B cell (primary cell): ENCODE data around the gene RTL1. TPM values are rescaled to one million over a fixed set of nuclear protein-coding genes. Genes with fewer than 3 reads are reported as not detected.

ENCODE experiments used
- ATAC-seq: fragments of 200-7000 bp; cut with Tn5 transposase; one replicate; pipeline ENCODE4 v1.10.0; 2021; ENCODE audit warnings: low read depth, mild to moderate bottlenecking, moderate number of reproducible peaks, moderate library complexity
- CTCF ChIA-PET: fragments of 350-600 bp; sonication (Branson Sonifier 250); formaldehyde crosslinking; loops from one replicate; lab custom pipeline; 2021; ENCODE audit warnings: antibody characterized with exemption, inconsistent platforms; lab: Charles Lee
- POLR2A ChIA-PET: fragments of 350-600 bp; sonication (Branson Sonifier 250); formaldehyde crosslinking; loops from one replicate; lab custom pipeline; 2021; ENCODE audit warnings: antibody characterized with exemption; lab: Charles Lee
- DNase-seq: peaks from one replicate; pipeline ENCODE4 v3.0.0; 2013
- H2AFZ ChIP-seq: 2 replicates; pipeline ENCODE4 v1.6.1; 2012; ENCODE audit warnings: mild to moderate bottlenecking, low read depth, low read length; ENCODE audit not compliant: insufficient read depth, poor library complexity, severe bottlenecking
- H3K27ac ChIP-seq, 2 donors: 1 replicate in 1 of 2; 2 replicates in 1 of 2; pipeline ENCODE4 v1.5.1; 2012 to 2013; ENCODE audit warnings: low read length in 2 of 2, mild to moderate bottlenecking in 2 of 2, moderate library complexity in 1 of 2
- H3K27me3 ChIP-seq, 4 experiments: fragments of 200-600 bp in 1 of 4; sonication (generic) in 1 of 4; replicated peaks in 1 of 4; 1 replicate in 2 of 4; 2 replicates in 2 of 4; pipeline versions ENCODE4 v1.6.1 to v1.7.0; 2013 to 2016; ENCODE audit warnings: low read length in 3 of 4, mild to moderate bottlenecking in 2 of 4, mixed read lengths in 1 of 4, moderate library complexity in 1 of 4; ENCODE audit not compliant: insufficient read depth in 4 of 4, control insufficient read depth in 3 of 4; ENCODE audit errors: control extremely low read depth in 1 of 4
- H3K36me3 ChIP-seq, 2 experiments: replicated peaks in 1 of 2; 1 replicate in 1 of 2; 2 replicates in 1 of 2; pipeline versions ENCODE4 v1.6.1 to v1.7.1; 2013; ENCODE audit warnings: low read length in 1 of 2; ENCODE audit not compliant: insufficient read depth in 2 of 2, control insufficient read depth in 1 of 2; ENCODE audit errors: control extremely low read depth in 1 of 2, extremely low read depth in 1 of 2
- H3K4me1 ChIP-seq, 2 donors: fragments of 200-600 bp in 1 of 2; sonication (generic) in 1 of 2; 1 replicate in 1 of 2; 2 replicates in 1 of 2; pipeline versions ENCODE4 v1.5.1 to v1.6.1; 2013 to 2017; ENCODE audit warnings: low read length in 2 of 2; ENCODE audit not compliant: control insufficient read depth in 2 of 2, insufficient read depth in 2 of 2
- H3K4me2 ChIP-seq: replicated peaks from 2 replicates; pipeline ENCODE3; 2012; ENCODE audit warnings: mild to moderate bottlenecking, low read depth, low read length; ENCODE audit not compliant: poor library complexity, severe bottlenecking
- H3K4me3 ChIP-seq, 5 experiments: fragments of 200-600 bp in 1 of 5; sonication (generic) in 1 of 5; 1 replicate in 3 of 5; 2 replicates in 2 of 5; pipeline versions ENCODE4 v1.5.1 to v1.7.0; 2011 to 2016; ENCODE audit warnings: low read length in 4 of 5, mild to moderate bottlenecking in 4 of 5, low read depth in 2 of 5, control low read depth in 1 of 5, moderate library complexity in 1 of 5; ENCODE audit not compliant: insufficient read depth in 1 of 5; ENCODE audit errors: control extremely low read depth in 1 of 5, extremely low read depth in 1 of 5
- H3K79me2 ChIP-seq: fragments of 200-600 bp; sonication (generic); one replicate; pipeline ENCODE4 v1.6.0; 2016; ENCODE audit warnings: low read length; ENCODE audit not compliant: control insufficient read depth, insufficient read depth
- H3K9ac ChIP-seq: fragments of 200-600 bp; sonication (generic); 2 replicates; pipeline ENCODE4 v1.6.1; 2017; ENCODE audit warnings: mild to moderate bottlenecking, low read length, moderate library complexity
- H3K9me3 ChIP-seq, 3 donors: one replicate each; pipeline versions ENCODE4 v1.6.1 to v1.7.1; 2013; ENCODE audit warnings: low read length in 2 of 3; ENCODE audit not compliant: control insufficient read depth in 2 of 3, insufficient read depth in 1 of 3; ENCODE audit errors: control extremely low read depth in 1 of 3
- H4K20me1 ChIP-seq: 2 replicates; pipeline ENCODE4 v1.6.0; 2012; ENCODE audit warnings: mild to moderate bottlenecking, low read length; ENCODE audit not compliant: insufficient read depth, control insufficient read depth, poor library complexity, severe bottlenecking
- H3K27ac Mint-ChIP-seq: one replicate; pipeline ENCODE4 v1.8.0; 2021; ENCODE audit warnings: mixed read lengths
- H3K27me3 Mint-ChIP-seq: one replicate; pipeline ENCODE4 v1.8.0; 2021; ENCODE audit warnings: mixed read lengths
- H3K4me1 Mint-ChIP-seq: one replicate; pipeline ENCODE4 v1.8.0; 2021; ENCODE audit warnings: mixed read lengths
- H3K4me3 Mint-ChIP-seq: one replicate; pipeline ENCODE4 v1.8.0; 2021; ENCODE audit warnings: mixed read lengths
- H3K9me3 Mint-ChIP-seq: one replicate; pipeline ENCODE4 v1.8.0; 2022; ENCODE audit warnings: mixed read lengths; ENCODE audit not compliant: insufficient read depth
- CTCF ChIP-seq: fragments of 200-600 bp; IDR thresholded peaks from one replicate; pipeline ENCODE4 v1.8.0; 2022; ENCODE audit warnings: antibody characterized with exemption, mild to moderate bottlenecking
- EZH2 ChIP-seq: IDR thresholded peaks from 2 replicates; pipeline ENCODE4 v1.6.1; 2012; ENCODE audit warnings: borderline replicate concordance, low read depth, mild to moderate bottlenecking, moderate library complexity, low read length; ENCODE audit not compliant: insufficient read depth, poor library complexity, severe bottlenecking
- WGBS: methylation state at CpG from one replicate; pipeline ENCODE4 v1.1.5; 2013; ENCODE audit warnings: missing lambda C conversion rate; ENCODE audit not compliant: insufficient coverage; 5-methylcytosine and 5-hydroxymethylcytosine counted together
- intact Hi-C: fragments of 100-400 bp; cut with micrococcal nuclease; formaldehyde crosslinking; loops from one replicate; pipeline ENCODE4 v1.10.0; 2022
- polyA plus RNA-seq: library from polyadenylated mRNA; depleted of rRNA; stranded (reverse); fragments of >200 nt; gene quantifications from 2 replicates; pipeline ENCODE4 v1.2.3, GENCODE V29; 2012
- total RNA-seq, 2 donors: library from RNA; stranded (reverse); fragments of 120-200 nt in 1 of 2; gene quantifications; 1 replicate in 1 of 2; 2 replicates in 1 of 2; pipeline versions ENCODE4 v1.2.3 to v1.2.4, GENCODE V29; 2013 to 2022

The RTL1 gene
- total and polyA plus RNA-seq, 2 donors (not counting 1 experiment from before 2014, with no cell fraction given), result not detected

- Mint-ChIP-seq H3K4me3 (no peak overlapping the region), H3K27ac (no peak overlapping the region), H3K27me3 (no peaks in the 10 kb centered on the region), H3K9me3 (peaks cover 4% of the 10 kb centered on the region), H3K4me1 (no peaks in the 10 kb centered on the region)
- Histone ChIP-seq H3K9me3 (peaks cover 0 to 47% (median 0%) of the 10 kb centered on the region in 3 donors), H3K4me1 (no peaks in the 10 kb centered on the region), H3K9ac (no peak overlapping the region), H3K4me3 (no peak overlapping the region), H3K4me2 (no peak overlapping the region), H3K79me2 (no peaks in the 10 kb centered on the region), H2AFZ (no peak overlapping the region), H4K20me1 (no peaks in the 10 kb centered on the region), H3K27ac (no peak overlapping the region), H3K27me3 (no peaks in the 10 kb centered on the region), H3K36me3 (no peaks in the 10 kb centered on the region)
- ATAC-seq (no peak), DNase-seq (no peak)
- TF ChIP-seq EZH2, result no peak
- TF ChIP-seq CTCF, result no peak
- ChIA-PET CTCF (no interaction called here), POLR2A (no interaction called here)
- WGBS, result 85% methylated on average over 8 of the region's 11 CpGs
- intact Hi-C loops, result no loop called here
These were observed 25.0 kb downstream of the RTL1 start for GRCh38 chr14:100878271-100879146.

- peaks cover 0 to 33% (median 0%) of the 10 kb centered on the region in 3 donors for H3K9me3 ChIP-seq
- no peak overlapping the region for H3K9ac ChIP-seq
- WGBS, result 82% methylated on average over 13 of the region's 17 CpGs
- POLR2A ChIA-PET, result no interaction called here
- no peak overlapping the region for H3K4me2 ChIP-seq
- no peaks in the 10 kb centered on the region for H3K27me3 Mint-ChIP-seq
- H3K4me3 Mint-ChIP-seq, result no peak overlapping the region
- H3K9me3 Mint-ChIP-seq, result peaks cover 3% of the 10 kb centered on the region
- CTCF ChIA-PET, result no interaction called here
- DNase-seq (no peak), ATAC-seq (no peak)
- H3K27ac ChIP-seq, result no peak overlapping the region
- H4K20me1 ChIP-seq, result no peaks in the 10 kb centered on the region
- H3K27me3 ChIP-seq, result no peaks in the 10 kb centered on the region
- H3K36me3 ChIP-seq, result no peaks in the 10 kb centered on the region
- H3K4me3 ChIP-seq, result no peak overlapping the region
- H3K79me2 ChIP-seq, result no peaks in the 10 kb centered on the region
- no peaks in the 10 kb centered on the region for H3K4me1 ChIP-seq
- H2AFZ ChIP-seq, result no peak overlapping the region
- TF ChIP-seq EZH2 (no peak), CTCF (no peak)
- H3K27ac Mint-ChIP-seq, result no peak overlapping the region
- no peaks in the 10 kb centered on the region for H3K4me1 Mint-ChIP-seq
- intact Hi-C loops, result no loop called here
These were observed 27.5 kb downstream of the RTL1 start for GRCh38 chr14:100875861-100876590.
